CD4-positive, alpha-beta memory T cell (primary cell): ENCODE data around the gene LTBP4. TPM values are rescaled to one million over a fixed set of nuclear protein-coding genes. Genes with fewer than 3 reads are reported as not detected.
A peak's percentile ranks its signal among the peaks of the same experiment; 100 is the strongest.

Experiments used
- CTCF ChIA-PET: fragments of 350-600 bp; sonication (Branson Sonifier 250); formaldehyde crosslinking; loops from one replicate; lab custom pipeline; 2021; ENCODE audit warnings: inconsistent platforms; ENCODE audit not compliant: partially characterized antibody; lab: Charles Lee
- POLR2A ChIA-PET: fragments of 350-600 bp; sonication (Branson Sonifier 250); formaldehyde crosslinking; loops from one replicate; lab custom pipeline; 2021; ENCODE audit not compliant: partially characterized antibody; lab: Charles Lee
- DNase-seq, 5 donors: peaks; one replicate each; pipeline versions ENCODE4 v3.0.0 to v3.0.0-alpha.2; 2020 to 2022; ENCODE audit warnings: mixed read lengths in 1 of 5
- H3K27ac ChIP-seq: one replicate; pipeline ENCODE4 v1.7.0; 2013; ENCODE audit warnings: low read depth, low read length
- H3K27me3 ChIP-seq: 2 replicates; pipeline ENCODE4 v1.7.0; 2013; ENCODE audit warnings: mild to moderate bottlenecking, low read length, moderate library complexity; ENCODE audit not compliant: insufficient read depth
- H3K36me3 ChIP-seq: 2 replicates; pipeline ENCODE4 v1.7.0; 2013; ENCODE audit warnings: mild to moderate bottlenecking, low read length, moderate library complexity; ENCODE audit not compliant: insufficient read depth
- H3K4me1 ChIP-seq: 2 replicates; pipeline ENCODE4 v1.7.0; 2013; ENCODE audit warnings: mild to moderate bottlenecking, low read length, moderate library complexity; ENCODE audit not compliant: insufficient read depth
- H3K4me3 ChIP-seq, 2 donors: one replicate each; pipeline ENCODE4 v1.7.0; 2013; ENCODE audit warnings: low read length in 2 of 2, mild to moderate bottlenecking in 1 of 2
- H3K9me3 ChIP-seq, 2 donors: one replicate each; pipeline ENCODE4 v1.7.0; 2013; ENCODE audit warnings: low read length in 2 of 2, control low read depth in 1 of 2; ENCODE audit not compliant: control insufficient read depth in 1 of 2
- H3K27ac Mint-ChIP-seq, 7 donors: one replicate each; pipeline ENCODE4 v1.8.0; 2020 to 2021; ENCODE audit warnings: mixed read lengths in 7 of 7, mild to moderate bottlenecking in 6 of 7, inconsistent platforms in 3 of 7, moderate library complexity in 3 of 7
- H3K27me3 Mint-ChIP-seq, 2 donors: one replicate each; pipeline ENCODE4 v1.8.0; 2020 to 2021; ENCODE audit warnings: mixed read lengths in 2 of 2
- H3K36me3 Mint-ChIP-seq, 2 donors: one replicate each; pipeline ENCODE4 v1.8.0; 2020 to 2021; ENCODE audit warnings: mixed read lengths in 2 of 2, inconsistent platforms in 1 of 2, mild to moderate bottlenecking in 1 of 2
- H3K4me1 Mint-ChIP-seq, 4 donors: one replicate each; pipeline ENCODE4 v1.8.0; 2020 to 2021; ENCODE audit warnings: mixed read lengths in 4 of 4, mild to moderate bottlenecking in 1 of 4
- H3K4me3 Mint-ChIP-seq, 8 donors: one replicate each; pipeline ENCODE4 v1.8.0; 2020 to 2021; ENCODE audit warnings: mixed read lengths in 8 of 8, mild to moderate bottlenecking in 7 of 8, moderate library complexity in 6 of 8, inconsistent platforms in 3 of 8
- H3K9me3 Mint-ChIP-seq, 8 donors: one replicate each; pipeline ENCODE4 v1.8.0; 2020 to 2021; ENCODE audit warnings: mixed read lengths in 8 of 8, mild to moderate bottlenecking in 5 of 8, inconsistent platforms in 3 of 8, moderate library complexity in 1 of 8
- intact Hi-C: fragments of 100-400 bp; cut with micrococcal nuclease; formaldehyde crosslinking; loops from one replicate; pipeline ENCODE4 v1.15.1; 2023
- polyA plus RNA-seq, 2 donors: library from polyadenylated mRNA; unstranded; fragments of 300-500 nt; fragmentation: Illumina TruSeq; gene quantifications; one replicate each; pipeline ENCODE4 v1.2.3, GENCODE V29; 2021
- total RNA-seq, 2 experiments: library from RNA; stranded (reverse); gene quantifications; one replicate each; pipeline ENCODE4 v1.2.3, GENCODE V29; 2021

Gene LTBP4
- total and polyA plus RNA-seq, 4 experiments from 2014 or later: 26.0 to 158 (median 103) TPM

DNA sequence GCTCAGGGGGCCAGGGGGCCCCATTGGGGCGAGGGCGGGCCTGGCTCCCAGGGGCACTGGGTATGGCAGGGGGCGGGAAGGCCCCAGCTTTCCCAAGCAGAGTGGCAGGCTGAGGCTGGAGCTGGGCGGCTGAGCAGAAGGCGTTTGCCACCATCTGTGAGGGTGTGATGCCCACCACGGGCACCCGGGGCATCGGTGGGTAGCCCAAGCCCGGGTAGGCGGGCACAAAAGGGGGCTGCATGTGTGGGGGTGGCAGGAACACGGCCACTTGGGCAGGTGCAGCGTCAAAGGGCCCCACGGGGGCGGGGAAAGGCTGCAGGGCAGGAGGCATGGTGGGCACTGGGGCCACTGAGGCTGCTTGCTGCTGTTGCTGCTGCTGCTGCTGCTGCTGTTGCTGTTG lies 66.4 kb downstream of the LTBP4 start:
- Histone ChIP-seq H3K27me3 (no peaks in the 10 kb centered on the region), H3K27ac (no peak overlapping the region), H3K36me3 (peaks cover 3% of the 10 kb centered on the region), H3K9me3 (no peaks in the 10 kb centered on the region), H3K4me3 (no peak overlapping the region), H3K4me1 (peaks cover 11% of the 10 kb centered on the region)
- no peak overlapping the region for H3K27ac Mint-ChIP-seq
- CTCF ChIA-PET: no interaction called here
- H3K27me3 Mint-ChIP-seq: no peaks in the 10 kb centered on the region
- H3K36me3 Mint-ChIP-seq: peaks cover 23 to 30% of the 10 kb centered on the region in 2 donors
- intact Hi-C loops: no loop called here
- no peak for DNase-seq
- H3K9me3 Mint-ChIP-seq: peaks cover 0 to 5% (median 0%) of the 10 kb centered on the region in 8 donors
- H3K4me1 Mint-ChIP-seq: peaks cover 4 to 13% (median 6%) of the 10 kb centered on the region in 4 donors
- POLR2A ChIA-PET: no interaction called here
- H3K4me3 Mint-ChIP-seq: no peak overlapping the region

- peaks cover 23 to 30% of the 10 kb centered on the region in 2 donors for H3K36me3 Mint-ChIP-seq
- Histone ChIP-seq H3K9me3 (no peaks in the 10 kb centered on the region), H3K36me3 (peaks cover 3% of the 10 kb centered on the region), H3K27me3 (no peaks in the 10 kb centered on the region), H3K27ac (no peak overlapping the region), H3K4me3 (no peak overlapping the region), H3K4me1 (peaks cover 3% of the 10 kb centered on the region)
- no peaks in the 10 kb centered on the region for H3K27me3 Mint-ChIP-seq
- peaks cover 0 to 5% (median 0%) of the 10 kb centered on the region in 8 donors for H3K9me3 Mint-ChIP-seq
- POLR2A ChIA-PET: no interaction called here
- CTCF ChIA-PET: no interaction called here
- no peak overlapping the region for H3K4me3 Mint-ChIP-seq
- no peak for DNase-seq
- no peak overlapping the region for H3K27ac Mint-ChIP-seq
- no peaks in the 10 kb centered on the region for H3K4me1 Mint-ChIP-seq
- intact Hi-C loops: no loop called here
These were observed 67.9 kb downstream of the LTBP4 start for GRCh38 chr19:40668991-40669614.

- Mint-ChIP-seq H3K9me3 (peaks cover 0 to 5% (median 0%) of the 10 kb centered on the region in 8 donors), H3K4me1 (peaks cover 0 to 1% (median 0%) of the 10 kb centered on the region in 4 donors), H3K4me3 (no peak overlapping the region), H3K27ac (no peak overlapping the region), H3K36me3 (peaks cover 27 to 30% of the 10 kb centered on the region in 2 donors), H3K27me3 (no peaks in the 10 kb centered on the region)
- H3K4me1 ChIP-seq: peaks cover 3% of the 10 kb centered on the region
- CTCF ChIA-PET: no interaction called here
- no peak overlapping the region for H3K4me3 ChIP-seq
- POLR2A ChIA-PET: no interaction called here
- H3K27ac ChIP-seq: no peak overlapping the region
- no peaks in the 10 kb centered on the region for H3K9me3 ChIP-seq
- no peaks in the 10 kb centered on the region for H3K27me3 ChIP-seq
- DNase-seq: no peak
- intact Hi-C loops: no loop called here
- H3K36me3 ChIP-seq: peaks cover 3% of the 10 kb centered on the region
These were observed 70.2 kb downstream of the LTBP4 start for GRCh38 chr19:40671404-40671803.

DNA sequence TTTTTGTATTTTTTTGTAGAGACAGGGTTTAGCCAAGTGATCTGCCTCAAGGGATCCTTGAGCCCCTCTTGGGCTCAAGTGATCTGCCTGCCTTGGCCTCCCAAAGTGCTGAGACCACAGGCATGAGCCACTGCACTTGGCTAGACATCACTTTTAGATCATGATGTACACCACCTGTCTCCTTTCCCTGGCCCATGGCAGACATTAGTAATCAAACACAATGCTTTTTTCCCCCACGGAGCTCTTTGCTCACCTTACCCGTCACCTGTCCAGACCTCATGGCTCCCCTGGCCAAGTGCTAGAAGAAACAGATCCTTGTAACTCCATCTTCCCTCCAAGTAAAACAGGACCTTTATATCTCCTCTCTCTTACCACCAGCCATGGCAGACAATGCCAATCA lies 70.9 kb downstream of the LTBP4 start:
- no peaks in the 10 kb centered on the region for H3K4me1 ChIP-seq
- no peaks in the 10 kb centered on the region for H3K9me3 ChIP-seq
- Mint-ChIP-seq H3K9me3 (peaks cover 0 to 5% (median 0%) of the 10 kb centered on the region in 8 donors), H3K27me3 (no peaks in the 10 kb centered on the region), H3K4me1 (peaks cover 0 to 1% (median 0%) of the 10 kb centered on the region in 4 donors), H3K27ac (no peak overlapping the region), H3K4me3 (no peak overlapping the region), H3K36me3 (peaks cover 27% of the 10 kb centered on the region in 2 donors)
- H3K27ac ChIP-seq: no peak overlapping the region
- ChIA-PET POLR2A (no interaction called here), CTCF (no interaction called here)
- no peak overlapping the region for H3K4me3 ChIP-seq
- peaks cover 3% of the 10 kb centered on the region for H3K36me3 ChIP-seq
- H3K27me3 ChIP-seq: no peaks in the 10 kb centered on the region
- DNase-seq: no peak
- intact Hi-C loops: no loop called here

DNA sequence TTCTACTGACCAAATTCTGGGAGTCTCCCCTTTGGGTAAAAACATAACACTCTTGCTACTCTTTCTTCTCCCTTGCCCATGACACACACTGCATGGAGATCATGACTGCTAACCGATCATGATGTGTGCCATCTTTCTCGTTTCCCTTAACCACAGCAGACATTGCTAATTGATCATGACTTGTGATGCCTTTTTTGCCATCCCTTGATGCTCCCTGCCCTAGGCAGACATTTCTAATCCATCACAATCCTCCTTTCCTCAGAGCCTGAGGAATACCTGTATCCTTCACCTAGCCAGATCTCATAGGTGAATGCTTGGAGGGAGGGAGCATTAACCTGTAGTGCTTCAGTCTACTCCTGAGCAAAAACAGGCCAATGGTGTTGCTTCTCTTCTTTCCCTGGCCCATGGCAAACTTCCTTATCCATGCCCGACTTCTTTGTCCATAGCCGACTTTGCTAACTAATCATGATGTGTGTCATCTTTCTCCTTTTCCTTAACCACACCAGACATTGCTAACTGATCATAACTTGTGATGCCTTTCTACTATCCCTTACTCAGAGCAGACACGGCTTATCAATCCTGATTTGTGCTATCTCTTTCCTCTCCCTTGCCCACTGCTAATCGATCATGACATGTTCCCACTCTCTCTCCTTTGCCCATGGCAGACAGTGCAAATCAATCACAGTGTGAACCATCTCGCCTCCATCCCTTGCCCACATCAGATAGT lies 71.6 kb downstream of the LTBP4 start:
- H3K4me3 ChIP-seq: no peak overlapping the region
- H3K36me3 ChIP-seq: peaks cover 3% of the 10 kb centered on the region
- POLR2A ChIA-PET: no interaction called here

GRCh38 chr19:40673397-40673796 lies 72.2 kb downstream of the LTBP4 start:
- peaks cover 0 to 1% (median 0%) of the 10 kb centered on the region in 4 donors for H3K4me1 Mint-ChIP-seq
- H3K9me3 Mint-ChIP-seq: peaks cover 0 to 5% (median 0%) of the 10 kb centered on the region in 8 donors
- H3K27me3 ChIP-seq: no peaks in the 10 kb centered on the region
- H3K9me3 ChIP-seq: no peaks in the 10 kb centered on the region
- H3K36me3 Mint-ChIP-seq: peaks cover 33 to 37% of the 10 kb centered on the region in 2 donors
- no peaks in the 10 kb centered on the region for H3K4me1 ChIP-seq
- ChIA-PET POLR2A (no interaction called here), CTCF (interaction anchor here (1.1 kb wide), 1 partner anchor 10 kb away, joined by 3 read pairs; no protein-coding TSS in a partner anchor)
- no peak overlapping the region for H3K4me3 Mint-ChIP-seq
- no peaks in the 10 kb centered on the region for H3K27me3 Mint-ChIP-seq
- peaks cover 3% of the 10 kb centered on the region for H3K36me3 ChIP-seq
- H3K4me3 ChIP-seq: no peak overlapping the region
- H3K27ac Mint-ChIP-seq: no peak overlapping the region
- no peak for DNase-seq
- intact Hi-C loops: no loop called here
- H3K27ac ChIP-seq: no peak overlapping the region

More for the DNA sequence above, 71.6 kb downstream of the LTBP4 start:
- CTCF ChIA-PET: no interaction called here
- Histone ChIP-seq H3K27ac (no peak overlapping the region), H3K27me3 (no peaks in the 10 kb centered on the region), H3K4me1 (no peaks in the 10 kb centered on the region), H3K9me3 (no peaks in the 10 kb centered on the region)
- H3K4me3 Mint-ChIP-seq: no peak overlapping the region
- H3K27ac Mint-ChIP-seq: no peak overlapping the region
- intact Hi-C loops: no loop called here
- H3K4me1 Mint-ChIP-seq: peaks cover 0 to 1% (median 0%) of the 10 kb centered on the region in 4 donors
- peaks cover 30 to 34% of the 10 kb centered on the region in 2 donors for H3K36me3 Mint-ChIP-seq
- H3K9me3 Mint-ChIP-seq: peaks cover 0 to 5% (median 0%) of the 10 kb centered on the region in 8 donors
- DNase-seq: no peak
- no peaks in the 10 kb centered on the region for H3K27me3 Mint-ChIP-seq

DNA sequence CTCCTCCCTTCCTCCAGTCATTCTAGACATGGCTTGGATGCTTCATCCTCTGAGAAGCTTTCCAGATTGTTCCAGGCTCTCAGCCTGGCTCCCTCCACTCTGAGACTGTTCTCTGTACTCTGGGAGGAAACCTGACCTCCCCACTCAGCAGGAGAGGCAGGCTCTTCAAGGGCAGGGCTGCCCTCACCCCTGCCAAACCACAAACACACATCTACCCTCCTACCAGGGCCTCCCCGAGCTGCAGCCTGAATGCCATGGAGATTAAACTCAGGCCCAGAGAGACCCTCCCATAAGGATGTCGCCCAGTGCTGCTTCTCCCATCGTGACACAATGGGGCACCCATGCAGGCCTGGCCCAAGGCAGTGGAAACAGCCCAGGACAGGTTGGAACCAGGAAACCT lies 73.1 kb downstream of the LTBP4 start:
- CTCF ChIA-PET: interaction anchor here (1.1 kb wide), 1 partner anchor 11 kb away, joined by 3 read pairs; no protein-coding TSS in a partner anchor
- POLR2A ChIA-PET: no interaction called here
- intact Hi-C loops: no loop called here

More for the DNA sequence above, 73.1 kb downstream of the LTBP4 start:
- Histone ChIP-seq H3K27me3 (no peaks in the 10 kb centered on the region), H3K36me3 (peaks cover 3% of the 10 kb centered on the region), H3K4me1 (no peaks in the 10 kb centered on the region), H3K4me3 (no peak overlapping the region), H3K9me3 (no peaks in the 10 kb centered on the region), H3K27ac (no peak overlapping the region)
- Mint-ChIP-seq H3K36me3 (peaks cover 26 to 34% of the 10 kb centered on the region in 2 donors), H3K27me3 (no peaks in the 10 kb centered on the region), H3K4me1 (peaks cover 0 to 1% (median 0%) of the 10 kb centered on the region in 4 donors), H3K9me3 (peaks cover 0 to 3% (median 0%) of the 10 kb centered on the region in 8 donors), H3K27ac (no peak overlapping the region), H3K4me3 (peak overlapping the region in 1 of 8 donors; percentile 24)
- DNase-seq: no peak
